K562 (cell line): Measurements from ENCODE around the gene ZP3. TPM values are rescaled to one million over a fixed set of nuclear protein-coding genes. Genes with fewer than 3 reads are reported as not detected.
A peak's percentile ranks its signal among the peaks of the same experiment; 100 is the strongest.

ENCODE experiments used
- CREBBP ChIP-seq: IDR thresholded peaks from one replicate; pipeline ENCODE4 v1.6.1; 2012; ENCODE audit warnings: low read depth, mild to moderate bottlenecking, control low read depth, inconsistent platforms, low read length
- KAT7 ChIP-seq: sonication (generic); formaldehyde crosslinking; IDR thresholded peaks from 2 replicates; pipeline ENCODE4 v1.8.0; 2022; ENCODE audit warnings: missing genetic modification reagents, mild to moderate bottlenecking, borderline replicate concordance
- MYC ChIP-seq, 2 experiments: fragments of 250-450 bp in 1 of 2; sonication (Bioruptor Pico) in 1 of 2; IDR thresholded peaks; 2 replicates each; pipeline versions ENCODE4 v1.5.1 to v1.6.1; 2012 to 2021; ENCODE audit warnings: low read depth in 2 of 2, borderline replicate concordance in 1 of 2, improper control_type of control experiment in 1 of 2, low read length in 1 of 2, mild to moderate bottlenecking in 1 of 2, moderate library complexity in 1 of 2
- NFATC3 ChIP-seq: fragments of 450-650 bp; IDR thresholded peaks from 2 replicates; pipeline ENCODE4 v1.6.1; 2017; ENCODE audit warnings: mild to moderate bottlenecking
- PHF20 ChIP-seq: fragments of 450-650 bp; IDR thresholded peaks from 2 replicates; pipeline ENCODE4 v1.6.1; 2018; ENCODE audit not compliant: partially characterized antibody
- PPARD ChIP-seq: fragments of 250-450 bp; sonication (Bioruptor Pico); IDR thresholded peaks from 2 replicates; pipeline ENCODE4 v1.8.0; 2022; ENCODE audit warnings: inconsistent platforms, mild to moderate bottlenecking, moderate library complexity
- RBBP5 ChIP-seq: fragments of 200-600 bp; sonication (generic); IDR thresholded peaks from 2 replicates; pipeline ENCODE4 v1.6.1; 2012; ENCODE audit warnings: borderline replicate concordance, mild to moderate bottlenecking, low read length, control low read depth, inconsistent platforms; ENCODE audit not compliant: insufficient read depth, poor library complexity, severe bottlenecking
- TFAM ChIP-seq: fragments of 250-450 bp; sonication (Bioruptor Pico); conservative IDR thresholded peaks from 2 replicates; pipeline ENCODE4 v1.5.0; 2021; ENCODE audit warnings: mild to moderate bottlenecking, moderate library complexity
- ZNF184 ChIP-seq: sonication (generic); formaldehyde crosslinking; IDR thresholded peaks from 2 replicates; pipeline ENCODE4 v1.5.0; 2020; ENCODE audit warnings: missing genetic modification reagents
- polyA plus RNA-seq, 8 experiments: library from polyadenylated mRNA; depleted of rRNA in 4 of 8; stranded (reverse) in 5 of 8; unstranded in 3 of 8; fragments of >200 nt; fragmentation: Nextera tagmentation in 2 of 8; fragmentation: Illumina TruSeq in 1 of 8; extraction: Ambion mirVana in 2 of 8; extraction: Trizol in 1 of 8; gene quantifications; 2 replicates each; pipeline versions ENCODE4 v1.2.1 to v1.2.3, GENCODE V29; 2011 to 2014; ENCODE audit warnings: inconsistent platforms in 1 of 8, missing spikeins in 1 of 8
- total RNA-seq, 7 experiments: library from RNA; depleted of rRNA in 6 of 7; stranded (reverse); fragments of >200 nt in 6 of 7; fragmentation: Illumina TruSeq in 2 of 7; extraction: Trizol in 2 of 7; gene quantifications; 2 replicates each; pipeline versions ENCODE4 v1.2.1 to v1.2.3, GENCODE V29; 2011 to 2021; ENCODE audit warnings: low replicate concordance in 1 of 7
- TF ChIP-seq, protein P1 (sequence below): fragments of 450-650 bp; IDR thresholded peaks from 2 replicates; pipeline ENCODE4 v1.6.1; 2016; ENCODE audit warnings: low read depth, mild to moderate bottlenecking, moderate library complexity
- TF ChIP-seq, protein P2 (sequence below), 2 experiments: fragments of 450-650 bp in 1 of 2; sonication (generic) in 1 of 2; formaldehyde crosslinking in 1 of 2; IDR thresholded peaks; 2 replicates each; pipeline versions ENCODE4 v1.7.1 to v1.9.0; 2016 to 2022; ENCODE audit warnings: inconsistent platforms in 1 of 2, mild to moderate bottlenecking in 1 of 2, missing genetic modification reagents in 1 of 2

Gene ZP3
- total and polyA plus RNA-seq, 9 of the 15 experiments (the other 6 are each of a cell fraction or from before 2014, with no cell fraction given): 1.4 to 3.8 (median 2.4) TPM

DNA sequence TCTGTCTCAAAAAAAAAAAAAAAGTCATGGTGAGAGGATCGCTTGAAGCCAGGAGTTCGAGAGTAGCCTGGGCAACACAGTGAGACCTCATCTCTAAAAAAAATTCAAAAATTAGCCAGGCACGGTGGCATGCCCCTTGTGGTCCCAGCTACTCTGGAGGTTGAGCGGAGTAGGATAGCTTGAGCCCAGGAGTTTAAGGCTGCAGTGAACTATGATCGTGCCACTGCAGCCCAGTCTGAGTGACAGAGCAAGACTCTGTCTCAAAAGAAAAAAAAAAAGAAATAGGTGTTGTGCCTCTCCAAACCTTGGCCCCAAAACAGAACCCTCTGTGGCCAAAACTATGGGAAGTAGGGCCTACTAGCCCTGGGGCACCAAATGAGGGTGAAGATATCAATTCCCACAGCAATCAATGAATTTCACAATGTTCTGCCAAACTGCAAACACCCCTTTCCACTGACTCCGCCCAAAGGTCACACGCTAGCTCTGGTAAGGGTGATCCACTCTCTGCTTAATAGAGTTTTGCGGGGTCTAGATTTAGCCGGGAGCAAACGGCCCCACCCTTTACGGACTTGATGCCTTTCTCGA, 32.1 kb upstream of the ZP3 start (continued):
- TF ChIP-seq, protein P1, sequence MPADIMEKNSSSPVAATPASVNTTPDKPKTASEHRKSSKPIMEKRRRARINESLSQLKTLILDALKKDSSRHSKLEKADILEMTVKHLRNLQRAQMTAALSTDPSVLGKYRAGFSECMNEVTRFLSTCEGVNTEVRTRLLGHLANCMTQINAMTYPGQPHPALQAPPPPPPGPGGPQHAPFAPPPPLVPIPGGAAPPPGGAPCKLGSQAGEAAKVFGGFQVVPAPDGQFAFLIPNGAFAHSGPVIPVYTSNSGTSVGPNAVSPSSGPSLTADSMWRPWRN: no peak
- TF ChIP-seq KAT7 (CRISPR knock-in tag) (no peak), PHF20 (no peak), MYC (IDR thresholded peaks at IDR 0.05; ENCODE audit: low read depth, low read length) (no peak), MYC (CRISPR knock-in tag; IDR thresholded peaks at IDR 0.05; ENCODE audit: borderline replicate concordance, low read depth) (peak; percentile 62; the same call in 1 of the 2 replicates), ZNF184 (CRISPR knock-in tag) (no peak), RBBP5 (no peak), CREBBP (no peak), NFATC3 (peak; percentile 49; the same call in 1 of the 2 replicates), PPARD (CRISPR knock-in tag) (0 out of 2 replicates have a peak, but pooled peaks have one; percentile 16), TFAM (CRISPR knock-in tag) (no peak)
- TF ChIP-seq, protein P2, sequence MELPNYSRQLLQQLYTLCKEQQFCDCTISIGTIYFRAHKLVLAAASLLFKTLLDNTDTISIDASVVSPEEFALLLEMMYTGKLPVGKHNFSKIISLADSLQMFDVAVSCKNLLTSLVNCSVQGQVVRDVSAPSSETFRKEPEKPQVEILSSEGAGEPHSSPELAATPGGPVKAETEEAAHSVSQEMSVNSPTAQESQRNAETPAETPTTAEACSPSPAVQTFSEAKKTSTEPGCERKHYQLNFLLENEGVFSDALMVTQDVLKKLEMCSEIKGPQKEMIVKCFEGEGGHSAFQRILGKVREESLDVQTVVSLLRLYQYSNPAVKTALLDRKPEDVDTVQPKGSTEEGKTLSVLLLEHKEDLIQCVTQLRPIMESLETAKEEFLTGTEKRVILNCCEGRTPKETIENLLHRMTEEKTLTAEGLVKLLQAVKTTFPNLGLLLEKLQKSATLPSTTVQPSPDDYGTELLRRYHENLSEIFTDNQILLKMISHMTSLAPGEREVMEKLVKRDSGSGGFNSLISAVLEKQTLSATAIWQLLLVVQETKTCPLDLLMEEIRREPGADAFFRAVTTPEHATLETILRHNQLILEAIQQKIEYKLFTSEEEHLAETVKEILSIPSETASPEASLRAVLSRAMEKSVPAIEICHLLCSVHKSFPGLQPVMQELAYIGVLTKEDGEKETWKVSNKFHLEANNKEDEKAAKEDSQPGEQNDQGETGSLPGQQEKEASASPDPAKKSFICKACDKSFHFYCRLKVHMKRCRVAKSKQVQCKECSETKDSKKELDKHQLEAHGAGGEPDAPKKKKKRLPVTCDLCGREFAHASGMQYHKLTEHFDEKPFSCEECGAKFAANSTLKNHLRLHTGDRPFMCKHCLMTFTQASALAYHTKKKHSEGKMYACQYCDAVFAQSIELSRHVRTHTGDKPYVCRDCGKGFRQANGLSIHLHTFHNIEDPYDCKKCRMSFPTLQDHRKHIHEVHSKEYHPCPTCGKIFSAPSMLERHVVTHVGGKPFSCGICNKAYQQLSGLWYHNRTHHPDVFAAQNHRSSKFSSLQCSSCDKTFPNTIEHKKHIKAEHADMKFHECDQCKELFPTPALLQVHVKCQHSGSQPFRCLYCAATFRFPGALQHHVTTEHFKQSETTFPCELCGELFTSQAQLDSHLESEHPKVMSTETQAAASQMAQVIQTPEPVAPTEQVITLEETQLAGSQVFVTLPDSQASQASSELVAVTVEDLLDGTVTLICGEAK (IDR thresholded peaks at IDR 0.05): no peak
- TF ChIP-seq, protein P2 (CRISPR knock-in tag; IDR thresholded peaks at IDR 0.05): no peak
